Measurements from ENCODE around the gene MTARC2.

The MTARC2 gene

GRCh38 chr1:220809187-220809550 lies 61.0 kb downstream of the MTARC2 start:
- Mint-ChIP-seq H3K36me3 (ENCODE audit: low read depth) (no peaks in the 10 kb centered on the region), H3K4me3 (no peak overlapping the region), H3K9me3 (no peaks in the 10 kb centered on the region), H3K4me1 (ENCODE audit: low read depth) (peaks cover 6% of the 10 kb centered on the region), H3K27ac (no peak overlapping the region), H3K27me3 (ENCODE audit: low read depth) (no peaks in the 10 kb centered on the region)
- DNase-seq (ENCODE audit: low spot score): no peak

GRCh38 chr1:220809704-220810103 lies 61.6 kb downstream of the MTARC2 start:
- no peak for DNase-seq (ENCODE audit: low spot score)
- H3K4me1 Mint-ChIP-seq (ENCODE audit: low read depth): peaks cover 6% of the 10 kb centered on the region
- H3K27ac Mint-ChIP-seq: no peak overlapping the region
- H3K9me3 Mint-ChIP-seq: no peaks in the 10 kb centered on the region
- no peak overlapping the region for H3K4me3 Mint-ChIP-seq
- H3K27me3 Mint-ChIP-seq (ENCODE audit: low read depth): peaks cover 2% of the 10 kb centered on the region
- no peaks in the 10 kb centered on the region for H3K36me3 Mint-ChIP-seq (ENCODE audit: low read depth)

GRCh38 chr1:220810179-220810653 lies 62.1 kb downstream of the MTARC2 start:
- peaks cover 2% of the 10 kb centered on the region for H3K27me3 Mint-ChIP-seq (ENCODE audit: low read depth)
- no peaks in the 10 kb centered on the region for H3K9me3 Mint-ChIP-seq
- DNase-seq (ENCODE audit: low spot score): peak; percentile 65
- peaks cover 6% of the 10 kb centered on the region for H3K4me1 Mint-ChIP-seq (ENCODE audit: low read depth)
- peak overlapping the region; percentile 67 for H3K4me3 Mint-ChIP-seq
- H3K27ac Mint-ChIP-seq: no peak overlapping the region
- H3K36me3 Mint-ChIP-seq (ENCODE audit: low read depth): no peaks in the 10 kb centered on the region

GRCh38 chr1:220810963-220811362 lies 62.8 kb downstream of the MTARC2 start:
- no peak overlapping the region for H3K27ac Mint-ChIP-seq
- H3K4me3 Mint-ChIP-seq: no peak overlapping the region
- H3K9me3 Mint-ChIP-seq: no peaks in the 10 kb centered on the region
- peaks cover 6% of the 10 kb centered on the region for H3K4me1 Mint-ChIP-seq (ENCODE audit: low read depth)
- peaks cover 2% of the 10 kb centered on the region for H3K27me3 Mint-ChIP-seq (ENCODE audit: low read depth)
- no peak for DNase-seq (ENCODE audit: low spot score)
- H3K36me3 Mint-ChIP-seq (ENCODE audit: low read depth): no peaks in the 10 kb centered on the region

- Mint-ChIP-seq H3K9me3 (no peaks in the 10 kb centered on the region), H3K27ac (no peak overlapping the region), H3K4me3 (no peak overlapping the region), H3K4me1 (ENCODE audit: low read depth) (peaks cover 6% of the 10 kb centered on the region), H3K27me3 (ENCODE audit: low read depth) (peaks cover 2% of the 10 kb centered on the region), H3K36me3 (ENCODE audit: low read depth) (no peaks in the 10 kb centered on the region)
- DNase-seq (ENCODE audit: low spot score): no peak
These were observed 63.6 kb downstream of the MTARC2 start for GRCh38 chr1:220811695-220812094.

GRCh38 chr1:220812308-220812707 lies 64.2 kb downstream of the MTARC2 start:
- no peak overlapping the region for H3K4me3 Mint-ChIP-seq
- H3K27me3 Mint-ChIP-seq (ENCODE audit: low read depth): peaks cover 2% of the 10 kb centered on the region
- H3K4me1 Mint-ChIP-seq (ENCODE audit: low read depth): peaks cover 6% of the 10 kb centered on the region
- H3K9me3 Mint-ChIP-seq: no peaks in the 10 kb centered on the region
- H3K36me3 Mint-ChIP-seq (ENCODE audit: low read depth): no peaks in the 10 kb centered on the region
- H3K27ac Mint-ChIP-seq: no peak overlapping the region
- no peak for DNase-seq (ENCODE audit: low spot score)

GRCh38 chr1:220813013-220813412 lies 64.9 kb downstream of the MTARC2 start:
- Mint-ChIP-seq H3K27me3 (ENCODE audit: low read depth) (peaks cover 2% of the 10 kb centered on the region), H3K4me3 (no peak overlapping the region), H3K9me3 (no peaks in the 10 kb centered on the region), H3K36me3 (ENCODE audit: low read depth) (no peaks in the 10 kb centered on the region), H3K27ac (no peak overlapping the region), H3K4me1 (ENCODE audit: low read depth) (peaks cover 6% of the 10 kb centered on the region)
- DNase-seq (ENCODE audit: low spot score): no peak

- Mint-ChIP-seq H3K27ac (no peak overlapping the region), H3K4me1 (ENCODE audit: low read depth) (peaks cover 3% of the 10 kb centered on the region), H3K36me3 (ENCODE audit: low read depth) (no peaks in the 10 kb centered on the region), H3K27me3 (ENCODE audit: low read depth) (peaks cover 5% of the 10 kb centered on the region), H3K9me3 (no peaks in the 10 kb centered on the region), H3K4me3 (no peak overlapping the region)
- DNase-seq (ENCODE audit: low spot score): no peak
These were observed 67.3 kb downstream of the MTARC2 start for GRCh38 chr1:220815409-220815808.

- no peaks in the 10 kb centered on the region for H3K4me1 Mint-ChIP-seq (ENCODE audit: low read depth)
- H3K36me3 Mint-ChIP-seq (ENCODE audit: low read depth): no peaks in the 10 kb centered on the region
- H3K27ac Mint-ChIP-seq: no peak overlapping the region
- no peak overlapping the region for H3K4me3 Mint-ChIP-seq
- no peaks in the 10 kb centered on the region for H3K9me3 Mint-ChIP-seq
- DNase-seq (ENCODE audit: low spot score): no peak
- H3K27me3 Mint-ChIP-seq (ENCODE audit: low read depth): peaks cover 7% of the 10 kb centered on the region
These were observed 69.8 kb downstream of the MTARC2 start for GRCh38 chr1:220817907-220818306.

GRCh38 chr1:220818421-220819173 lies 70.5 kb downstream of the MTARC2 start:
- Mint-ChIP-seq H3K36me3 (ENCODE audit: low read depth) (no peaks in the 10 kb centered on the region), H3K4me3 (no peak overlapping the region), H3K27ac (no peak overlapping the region), H3K9me3 (no peaks in the 10 kb centered on the region), H3K4me1 (ENCODE audit: low read depth) (no peaks in the 10 kb centered on the region), H3K27me3 (ENCODE audit: low read depth) (peaks cover 7% of the 10 kb centered on the region)
- no peak for DNase-seq (ENCODE audit: low spot score)

- Mint-ChIP-seq H3K4me3 (no peak overlapping the region), H3K27me3 (ENCODE audit: low read depth) (peaks cover 8% of the 10 kb centered on the region), H3K36me3 (ENCODE audit: low read depth) (no peaks in the 10 kb centered on the region), H3K9me3 (no peaks in the 10 kb centered on the region), H3K4me1 (ENCODE audit: low read depth) (no peaks in the 10 kb centered on the region), H3K27ac (no peak overlapping the region)
- no peak for DNase-seq (ENCODE audit: low spot score)
These were observed 71.4 kb downstream of the MTARC2 start for GRCh38 chr1:220819467-220820026.

GRCh38 chr1:220824031-220824989 lies 76.2 kb downstream of the MTARC2 start:
- Mint-ChIP-seq H3K27me3 (ENCODE audit: low read depth) (peaks cover 8% of the 10 kb centered on the region), H3K27ac (no peak overlapping the region), H3K4me1 (ENCODE audit: low read depth) (no peaks in the 10 kb centered on the region), H3K4me3 (no peak overlapping the region), H3K9me3 (no peaks in the 10 kb centered on the region), H3K36me3 (ENCODE audit: low read depth) (no peaks in the 10 kb centered on the region)
- no peak for DNase-seq (ENCODE audit: low spot score)

GRCh38 chr1:220825819-220826551 lies 77.9 kb downstream of the MTARC2 start:
- Mint-ChIP-seq H3K27me3 (ENCODE audit: low read depth) (peaks cover 5% of the 10 kb centered on the region), H3K9me3 (no peaks in the 10 kb centered on the region), H3K36me3 (ENCODE audit: low read depth) (no peaks in the 10 kb centered on the region), H3K4me3 (no peak overlapping the region), H3K27ac (no peak overlapping the region), H3K4me1 (ENCODE audit: low read depth) (no peaks in the 10 kb centered on the region)
- DNase-seq (ENCODE audit: low spot score): no peak

Data from T-helper 2 cell treated with Interferon-gamma antibody and Interleukin-4, amounts not matched to agents 5 μg/mL and 100 μg/mL, for 36 hours (primary cell).